Limb (tissue), 2 donors: Measurements from ENCODE around the gene DLX3.

Experiments used
- DNase-seq, 2 donors: peaks; one replicate each; pipeline ENCODE4 v3.0.0-alpha.2; 2016; ENCODE audit errors: extremely low spot score in 2 of 2

DLX3 gene

GRCh38 chr17:49992933-49993422 lies 2.0 kb downstream of the DLX3 start:
- DNase-seq, result no peak

- DNase-seq, result no peak
Measured at GRCh38 chr17:49992191-49992932, 2.7 kb downstream of the DLX3 start.

GRCh38 chr17:49991409-49991808 lies 3.6 kb downstream of the DLX3 start:
- DNase-seq, result no peak

- no peak for DNase-seq
Measured at GRCh38 chr17:49990921-49991320, 4.1 kb downstream of the DLX3 start.

- DNase-seq, result peak in 1 of 2 donors; percentile 20
Measured at GRCh38 chr17:49990331-49990730, 4.7 kb downstream of the DLX3 start.

GRCh38 chr17:49989518-49989880 lies 5.5 kb downstream of the DLX3 start:
- DNase-seq, result peak in 1 of 2 donors; percentile 24

GRCh38 chr17:49987681-49988441 lies 7.2 kb downstream of the DLX3 start:
- DNase-seq, result peak; percentile 53 to 59

- DNase-seq, result peak in 1 of 2 donors; percentile 21
Measured at GRCh38 chr17:49987290-49987585, 7.8 kb downstream of the DLX3 start.

GRCh38 chr17:49986396-49987289 lies 8.4 kb downstream of the DLX3 start:
- DNase-seq, result peak in 1 of 2 donors; percentile 17

- DNase-seq, result peak in 1 of 2 donors; percentile 18
Measured at GRCh38 chr17:49985310-49985990, 9.6 kb downstream of the DLX3 start.

- no peak for DNase-seq
Measured at GRCh38 chr17:49984776-49985175, 10.2 kb downstream of the DLX3 start.

GRCh38 chr17:49984283-49984682 lies 10.7 kb downstream of the DLX3 start:
- DNase-seq, result peak in 1 of 2 donors; percentile 16

GRCh38 chr17:49980703-49981197 lies 14.3 kb downstream of the DLX3 start:
- no peak for DNase-seq

GRCh38 chr17:49979748-49980479 lies 15.1 kb downstream of the DLX3 start:
- DNase-seq, result no peak

GRCh38 chr17:49978501-49978900 lies 16.5 kb downstream of the DLX3 start:
- DNase-seq, result no peak

- DNase-seq, result no peak
Measured at GRCh38 chr17:49977463-49978389, 17.3 kb downstream of the DLX3 start.

GRCh38 chr17:49976828-49977202 lies 18.2 kb downstream of the DLX3 start:
- DNase-seq, result no peak

- DNase-seq, result no peak
Measured at GRCh38 chr17:49976163-49976827, 18.7 kb downstream of the DLX3 start.

GRCh38 chr17:49975531-49975930 lies 19.5 kb downstream of the DLX3 start:
- DNase-seq, result no peak
